HuH-7.5 (cell line): ENCODE measurements around the gene FOXO3.

Experiments
- DNase-seq: peaks from one replicate; pipeline ENCODE4 v3.0.0; 2011; ENCODE audit warnings: low spot score

FOXO3 gene

DNA sequence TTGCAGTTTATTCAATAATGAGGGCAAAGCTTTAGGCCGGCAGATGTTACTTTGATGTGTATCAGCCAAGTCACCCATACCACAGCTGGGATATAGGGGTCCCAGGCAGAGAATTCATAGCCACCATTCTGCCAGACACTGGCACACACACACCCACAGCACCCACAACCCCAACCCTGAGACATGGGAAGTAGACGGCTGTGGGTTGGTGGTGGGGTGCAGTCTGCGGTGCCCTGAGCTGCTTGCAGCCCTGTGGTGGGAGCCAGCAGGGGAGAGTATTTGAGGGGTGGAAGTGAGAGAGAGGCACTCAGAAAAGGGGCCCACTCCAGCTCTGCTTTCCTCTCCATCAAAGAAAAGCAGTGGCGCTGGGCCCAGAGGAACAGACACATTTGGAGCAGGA is 125.3 kb downstream of the FOXO3 start:
- DNase-seq = no peak

DNA sequence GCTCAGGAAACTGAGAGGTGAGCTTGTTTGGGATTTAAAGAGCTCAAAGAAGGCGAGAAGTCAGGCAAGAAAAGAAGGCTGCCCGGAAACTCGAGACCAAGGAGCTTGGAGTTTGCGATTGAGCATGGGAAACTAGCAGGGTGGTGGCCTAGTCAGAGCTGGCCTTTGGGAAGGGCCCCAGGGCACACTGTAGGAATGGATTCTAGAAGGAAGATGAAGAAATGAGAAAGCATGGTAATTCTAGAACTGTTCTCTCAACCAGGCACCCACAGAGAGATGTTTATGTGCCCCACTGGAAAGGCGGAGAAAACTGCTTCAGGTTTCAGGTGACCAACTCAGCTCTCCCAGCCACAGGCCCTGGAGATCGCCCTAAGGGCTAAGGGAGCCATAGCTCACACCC is 126.2 kb downstream of the FOXO3 start:
- no peak for DNase-seq

DNA sequence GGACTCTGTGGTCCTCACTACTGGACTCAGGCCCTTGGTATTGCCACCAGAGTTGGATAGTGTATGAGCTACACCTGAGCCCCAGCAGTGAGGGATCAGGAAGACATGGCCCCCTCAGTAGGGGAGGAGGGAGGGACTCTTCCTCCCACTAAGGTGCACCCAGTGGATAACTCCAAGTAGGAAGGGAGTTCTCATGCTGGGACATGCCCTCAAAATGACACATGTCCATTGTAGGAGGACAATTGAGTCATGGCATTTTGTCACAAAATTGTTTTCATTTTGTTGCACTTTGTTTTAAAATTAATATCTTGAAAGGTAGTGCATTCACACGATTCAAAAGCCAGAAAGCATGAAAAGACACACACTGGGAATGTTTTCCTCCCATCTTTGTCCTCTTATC is 127.2 kb downstream of the FOXO3 start:
- no peak for DNase-seq

DNA sequence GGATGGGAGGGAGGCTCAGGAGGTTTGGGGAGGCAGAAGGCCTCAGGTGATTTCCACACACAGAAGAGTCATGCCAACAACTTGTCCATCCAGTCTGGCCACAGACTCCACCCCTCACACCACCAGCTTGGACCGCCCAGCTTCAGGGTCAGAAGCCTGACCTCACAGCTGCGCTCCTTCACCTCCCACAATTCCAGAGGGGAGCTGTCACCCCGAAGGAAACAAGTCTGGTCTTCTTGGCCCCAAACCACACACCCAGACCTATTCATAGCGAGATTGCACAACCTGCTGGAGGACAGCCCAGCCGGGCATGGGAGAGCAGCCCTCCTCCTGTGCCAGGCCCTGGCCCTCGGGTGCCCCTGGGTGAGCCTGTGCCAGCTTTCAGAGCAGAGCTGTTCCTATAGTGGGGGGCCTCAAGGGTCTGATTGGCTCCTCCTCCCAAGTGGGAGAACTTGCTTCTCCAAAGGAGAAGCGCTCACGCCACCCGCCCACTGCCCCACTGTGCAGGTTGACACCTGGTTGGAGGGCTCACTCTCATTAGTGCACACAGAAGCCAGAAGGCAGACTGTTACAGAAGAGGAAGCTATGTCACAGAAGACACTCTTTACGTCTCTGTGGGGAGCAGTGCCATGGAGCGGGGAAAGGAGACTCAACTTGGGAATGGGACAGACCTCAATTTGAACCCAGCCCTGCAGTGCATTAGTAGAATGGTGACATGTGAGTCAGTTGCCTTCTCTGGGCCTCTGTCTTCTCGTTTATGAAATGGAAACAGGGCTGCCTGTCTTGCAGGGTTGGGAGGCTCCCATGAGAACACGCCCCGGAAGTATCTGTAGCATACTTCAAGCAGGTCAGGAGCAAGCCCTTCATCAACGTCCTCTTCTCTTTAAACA is 128.8 kb downstream of the FOXO3 start:
- no peak for DNase-seq

DNA sequence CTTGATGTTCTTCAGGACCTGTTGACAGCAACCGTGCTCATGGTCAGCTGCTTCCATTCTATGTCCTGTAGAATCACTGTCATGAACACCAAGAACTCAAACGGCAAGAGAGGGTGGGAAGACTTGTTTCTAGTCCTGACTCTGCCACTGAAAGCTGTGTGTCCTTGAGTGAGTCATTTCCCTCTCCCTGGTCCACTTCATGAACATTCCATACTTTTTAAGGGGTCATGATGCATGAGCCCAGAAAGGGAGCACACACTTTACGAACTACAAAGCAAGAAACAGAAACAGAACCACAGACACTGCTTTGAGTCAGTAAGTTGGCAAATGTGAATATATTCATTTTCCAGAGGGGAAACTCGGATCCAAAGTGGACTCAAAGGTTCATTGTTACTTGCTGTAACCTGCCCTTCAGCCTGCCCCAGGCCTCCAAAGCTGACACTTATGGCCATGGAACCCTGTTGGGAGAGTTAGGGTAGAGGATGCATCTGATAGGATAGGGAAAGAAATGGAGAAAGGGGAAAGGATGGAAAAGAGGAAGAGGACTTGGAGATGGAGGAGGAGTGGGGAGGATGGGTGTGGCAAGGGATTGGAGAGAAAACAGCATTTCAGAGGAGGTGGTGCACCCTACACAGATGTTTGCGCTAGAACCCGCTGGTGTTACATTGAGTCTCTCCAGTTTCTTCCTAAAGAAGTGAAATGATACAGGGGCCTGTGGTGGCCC is 129.8 kb downstream of the FOXO3 start:
- DNase-seq = no peak

DNA sequence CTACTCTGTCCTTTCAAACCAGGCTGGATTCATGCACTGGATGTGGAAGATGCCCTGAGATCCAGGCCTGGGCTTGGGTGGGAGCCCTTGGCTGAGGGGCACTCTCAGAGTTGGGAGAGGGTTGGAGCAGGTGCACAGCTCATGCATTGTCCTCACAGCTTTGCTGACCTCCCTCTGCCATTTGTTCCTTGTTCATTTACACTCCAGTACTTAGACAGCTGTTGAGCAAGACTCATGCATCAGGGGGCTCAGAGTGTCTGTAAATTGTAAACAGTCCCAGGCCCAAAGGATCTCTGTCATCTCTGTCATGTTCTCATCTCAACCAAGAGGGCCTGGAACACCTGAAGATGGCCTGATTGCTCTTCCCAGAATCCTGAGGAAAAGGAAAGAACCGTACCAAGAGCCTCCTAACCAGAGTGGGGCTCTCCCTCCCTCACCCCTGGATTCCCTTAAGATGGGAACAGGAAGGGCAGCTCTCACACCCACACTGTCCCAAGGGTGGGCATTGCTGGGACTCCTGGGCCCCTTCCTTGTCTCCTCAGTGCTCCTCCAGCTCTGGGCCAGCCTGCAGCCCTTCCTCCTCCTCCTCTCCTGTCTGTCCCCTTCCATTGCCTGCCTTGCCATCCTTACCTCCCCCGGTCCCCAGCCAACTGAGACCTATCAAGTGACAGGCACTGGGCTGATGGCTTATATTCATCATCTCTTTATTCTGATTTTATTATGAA is 132.9 kb downstream of the FOXO3 start:
- no peak for DNase-seq

DNA sequence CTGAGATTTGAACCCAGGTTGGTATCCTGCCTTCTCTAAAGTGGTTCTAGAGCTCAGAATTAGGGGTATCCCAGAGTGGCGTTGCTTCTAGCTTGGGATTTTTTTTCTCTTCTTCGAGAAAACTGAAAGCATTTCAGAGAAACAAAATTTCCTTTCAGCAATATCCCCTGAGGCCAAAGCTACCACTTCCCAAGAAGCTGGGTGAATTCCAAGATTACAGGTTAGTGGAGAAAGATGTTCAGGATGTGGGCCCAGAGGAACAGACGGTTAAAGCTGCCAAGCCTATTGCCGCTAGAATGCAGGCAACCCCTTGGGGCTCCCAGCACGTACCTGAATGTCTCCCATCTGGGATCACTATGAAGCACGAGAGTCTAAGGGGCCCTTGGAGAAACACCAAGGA is 134.1 kb downstream of the FOXO3 start:
- DNase-seq = no peak

DNA sequence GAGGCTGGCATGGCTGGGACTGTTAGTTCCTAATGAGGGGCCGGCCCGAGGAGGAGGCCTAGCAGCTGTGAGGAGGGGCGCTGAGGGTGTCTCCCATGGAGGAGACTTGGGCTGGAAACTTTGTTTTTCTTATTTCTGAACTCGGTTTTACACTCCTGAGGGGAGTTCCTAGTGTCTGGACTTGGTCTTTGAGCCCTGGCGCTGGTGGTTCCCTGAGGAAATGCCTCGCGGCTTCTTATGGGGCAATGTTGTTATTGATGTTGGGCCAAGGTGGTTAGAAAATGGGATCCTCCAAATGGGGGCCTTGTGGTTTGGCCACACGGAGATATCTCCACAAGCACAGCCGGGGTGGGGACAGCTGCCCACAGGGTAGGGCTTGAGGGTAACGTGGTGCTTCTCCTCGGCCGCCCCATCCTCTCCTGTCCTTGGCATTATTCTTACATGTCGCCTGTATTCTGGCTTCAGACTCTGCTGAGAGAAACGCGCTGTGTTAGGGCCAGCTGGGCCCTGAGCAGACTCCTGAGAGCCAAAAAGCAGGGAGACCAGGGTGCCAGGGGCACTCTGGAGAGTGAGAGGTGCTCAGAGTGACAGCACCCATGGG is 136.9 kb downstream of the FOXO3 start:
- DNase-seq = no peak

DNA sequence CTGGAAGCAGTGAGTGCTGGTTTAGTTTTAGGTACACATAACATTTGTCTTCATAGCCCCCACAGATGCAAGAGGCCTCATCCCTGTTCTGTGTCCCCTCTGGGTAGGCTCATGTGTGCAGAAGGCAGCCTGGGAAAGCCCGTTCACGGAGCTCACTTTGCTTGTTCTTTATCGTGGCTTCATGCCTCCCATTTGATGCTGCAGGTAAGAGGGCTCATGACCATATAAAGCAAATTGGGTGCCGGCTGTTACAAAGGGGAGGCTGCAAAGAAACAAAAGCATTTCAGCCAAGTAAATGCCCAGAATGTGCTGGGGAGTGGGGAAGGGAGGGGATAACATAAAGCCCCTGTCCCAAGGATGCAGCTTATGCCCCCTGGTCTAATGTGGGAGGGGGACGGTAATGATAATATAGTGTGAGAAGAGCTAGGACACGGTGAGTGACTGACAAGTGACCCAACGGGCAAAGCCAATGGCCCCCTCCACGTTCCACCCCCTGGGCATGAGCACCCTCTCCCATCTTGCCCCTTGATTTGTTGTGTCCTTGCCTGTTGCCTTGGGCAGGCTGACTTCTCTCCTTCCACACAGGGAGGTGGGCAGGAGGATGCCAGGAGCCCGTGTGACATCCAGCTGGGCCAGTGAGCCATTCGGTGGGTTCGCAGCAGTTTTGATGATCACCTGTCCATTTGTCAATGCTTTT is 138.0 kb downstream of the FOXO3 start:
- DNase-seq = no peak

DNA sequence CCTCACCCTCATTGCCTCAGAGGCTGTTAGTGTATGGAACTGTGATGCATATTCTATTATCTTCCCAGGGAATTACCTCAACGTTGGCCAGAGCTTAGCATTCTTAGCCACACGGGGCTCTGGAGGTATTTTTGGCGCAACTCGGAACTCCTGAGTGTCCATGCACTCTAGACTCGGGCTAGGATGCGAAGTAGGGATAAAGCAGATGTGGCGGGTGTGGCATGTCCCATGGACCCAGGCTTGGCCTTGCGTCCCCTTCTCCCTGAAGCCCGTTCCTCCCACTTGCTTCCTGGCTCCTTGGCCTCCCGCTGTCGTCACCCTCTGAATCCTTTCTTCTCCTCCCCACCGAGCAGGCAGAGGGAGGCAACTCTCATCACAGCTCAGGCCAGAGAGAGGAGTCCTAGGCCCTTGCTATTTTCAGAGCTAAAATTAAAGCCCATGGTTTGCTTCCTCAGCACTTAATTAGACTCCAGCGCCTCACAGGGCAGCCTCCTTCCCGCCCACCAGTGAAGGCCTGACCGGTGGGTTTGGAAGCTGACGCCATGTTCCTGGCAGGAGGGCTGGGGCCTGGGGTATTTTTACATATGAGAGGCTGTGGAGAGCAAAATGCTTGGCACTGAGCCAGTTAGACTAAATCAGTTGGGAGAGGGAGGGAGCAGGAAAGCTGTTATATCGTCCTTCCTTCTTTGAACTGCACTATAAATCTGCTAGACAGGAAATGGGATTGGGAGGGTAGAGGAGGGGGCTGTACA is 138.7 kb downstream of the FOXO3 start:
- no peak for DNase-seq

DNA sequence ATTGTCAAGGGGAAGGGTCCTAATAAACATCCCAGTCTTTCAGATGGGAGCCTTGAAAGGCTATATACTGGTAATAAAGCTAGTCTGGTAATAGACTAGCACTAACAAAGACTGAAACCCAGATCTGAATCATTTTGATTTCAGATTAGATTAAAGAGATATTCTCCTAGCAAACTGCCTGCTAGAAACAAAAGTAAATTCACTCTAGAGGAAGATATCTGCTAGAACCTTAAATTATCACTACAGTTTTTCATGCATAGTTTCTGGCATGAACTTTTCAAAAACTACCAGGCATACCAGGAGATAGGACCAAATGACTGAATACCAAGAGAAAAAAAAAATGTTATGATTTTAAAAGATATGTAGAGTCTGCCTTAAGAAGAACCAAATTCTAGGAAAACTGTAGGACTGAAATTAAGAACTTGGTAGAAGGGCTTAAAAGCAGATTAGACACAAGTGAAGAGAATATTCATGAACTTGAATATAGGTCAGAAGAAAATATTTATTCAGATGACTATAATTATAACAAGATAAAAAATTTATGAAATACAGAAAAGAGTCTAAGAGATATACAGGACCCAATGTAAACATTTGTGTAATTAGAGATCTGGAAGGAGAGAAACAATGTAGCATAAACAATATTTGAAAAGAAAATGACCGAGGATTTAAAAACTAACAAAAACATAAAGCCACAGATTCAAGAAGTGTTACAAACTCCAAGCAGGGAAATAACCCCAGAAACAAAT is 141.6 kb downstream of the FOXO3 start:
- no peak for DNase-seq

DNA sequence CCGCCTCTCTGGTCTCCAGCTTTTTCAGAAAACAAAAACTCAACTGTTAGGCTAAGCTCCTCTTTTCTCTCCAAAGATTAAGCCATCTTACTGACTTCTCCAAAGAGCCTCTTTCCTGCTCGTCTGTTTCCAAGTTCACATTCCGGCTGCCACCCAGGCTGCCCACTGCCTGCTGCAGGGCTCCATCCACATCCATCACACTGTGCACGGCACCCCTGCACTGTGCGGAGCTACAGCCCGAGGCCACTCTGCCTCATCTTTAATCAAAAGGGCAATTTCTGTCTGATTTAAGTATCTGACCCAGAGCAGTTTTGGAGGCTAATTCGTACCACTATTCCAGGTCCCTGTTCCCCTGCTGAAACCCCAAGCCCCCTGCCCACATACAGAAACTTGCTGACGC is 145.9 kb downstream of the FOXO3 start:
- DNase-seq = no peak

DNA sequence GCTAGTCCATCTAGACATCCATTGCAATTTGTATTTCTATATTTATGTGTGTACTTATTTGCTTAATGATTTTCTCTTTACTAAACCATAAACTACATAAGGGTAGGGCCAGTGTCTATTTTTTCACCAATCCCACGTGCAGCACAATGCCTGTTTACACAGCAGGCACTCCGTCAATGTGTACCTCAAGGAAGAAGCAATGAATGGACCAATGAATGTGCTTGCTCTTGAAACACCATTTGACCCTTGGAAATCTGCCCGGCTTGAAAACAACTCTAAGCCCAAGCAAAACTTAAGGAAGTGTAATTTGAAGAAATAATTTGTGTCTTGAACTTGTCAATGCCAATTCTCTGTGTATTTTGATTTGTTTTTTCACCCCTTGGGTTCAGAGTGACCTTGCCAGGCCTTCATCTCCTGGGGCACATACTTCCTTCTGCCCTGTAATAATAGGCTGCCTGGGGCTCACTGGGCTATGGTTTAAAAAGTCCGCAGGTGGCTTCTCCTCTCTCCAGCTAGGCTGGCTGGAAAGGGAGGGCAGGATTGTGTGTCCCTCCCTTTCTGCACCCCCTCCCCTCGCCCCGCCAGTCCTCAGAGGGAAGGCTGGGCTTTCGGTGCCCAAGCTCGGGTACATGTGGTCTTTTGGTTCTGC is 146.7 kb downstream of the FOXO3 start:
- no peak for DNase-seq

DNA sequence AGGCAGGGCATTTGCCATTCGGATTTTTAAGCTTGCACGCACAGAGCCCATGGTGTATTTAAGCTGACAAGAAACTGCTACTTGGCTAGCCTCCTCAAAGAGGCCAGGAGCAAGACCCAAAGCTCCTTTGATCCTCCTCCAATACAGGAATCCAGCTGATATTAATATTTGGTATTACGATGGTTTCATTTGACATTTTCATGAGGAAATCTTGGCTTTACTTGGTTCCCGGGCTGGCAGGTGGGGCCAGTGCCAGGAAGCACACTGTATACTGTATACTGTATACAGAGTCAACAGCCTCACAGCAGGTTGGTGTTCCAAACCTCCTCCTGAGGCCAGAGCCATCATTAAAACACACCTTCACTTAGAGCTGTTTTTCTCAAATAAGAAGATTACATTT is 149.3 kb downstream of the FOXO3 start:
- DNase-seq = no peak

DNA sequence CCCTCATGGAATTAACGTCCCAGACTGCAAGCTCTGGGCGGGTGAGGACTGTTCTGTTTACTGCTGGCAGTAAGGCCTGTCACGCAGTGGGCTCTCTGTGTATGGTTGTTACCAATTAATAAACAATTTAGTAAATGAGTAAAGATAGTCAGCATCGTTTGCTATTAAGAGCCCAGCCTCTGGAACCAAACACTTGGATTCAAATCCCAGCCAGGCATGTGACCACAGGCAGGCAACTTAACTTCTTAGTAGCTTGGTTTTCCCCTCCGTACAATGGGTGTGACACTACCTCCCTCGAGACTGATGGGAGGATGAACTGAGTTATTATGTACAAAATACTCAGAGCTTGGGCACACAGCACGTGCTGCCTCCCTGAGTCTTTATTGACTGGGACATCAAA is 149.8 kb downstream of the FOXO3 start:
- DNase-seq = no peak

DNA sequence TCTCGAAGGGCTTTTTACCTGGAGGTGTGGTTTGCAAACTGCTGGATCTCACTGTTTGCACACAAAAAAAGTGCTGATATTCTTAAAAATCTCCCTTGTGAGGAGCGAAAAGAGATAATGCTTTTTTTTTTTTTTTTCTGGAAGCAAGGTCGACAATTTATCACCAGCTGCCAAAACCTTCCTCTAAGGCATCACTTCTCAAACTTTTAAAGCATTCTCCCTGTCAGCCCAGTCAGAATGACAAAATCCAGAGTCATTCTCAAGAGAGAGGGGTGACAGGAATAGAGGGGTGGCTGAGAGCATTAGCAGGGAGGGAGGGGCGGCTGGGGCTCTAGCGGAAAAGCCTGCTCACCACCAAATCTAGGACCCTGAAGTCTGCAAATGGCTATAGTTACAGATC is 150.4 kb downstream of the FOXO3 start:
- DNase-seq = no peak

DNA sequence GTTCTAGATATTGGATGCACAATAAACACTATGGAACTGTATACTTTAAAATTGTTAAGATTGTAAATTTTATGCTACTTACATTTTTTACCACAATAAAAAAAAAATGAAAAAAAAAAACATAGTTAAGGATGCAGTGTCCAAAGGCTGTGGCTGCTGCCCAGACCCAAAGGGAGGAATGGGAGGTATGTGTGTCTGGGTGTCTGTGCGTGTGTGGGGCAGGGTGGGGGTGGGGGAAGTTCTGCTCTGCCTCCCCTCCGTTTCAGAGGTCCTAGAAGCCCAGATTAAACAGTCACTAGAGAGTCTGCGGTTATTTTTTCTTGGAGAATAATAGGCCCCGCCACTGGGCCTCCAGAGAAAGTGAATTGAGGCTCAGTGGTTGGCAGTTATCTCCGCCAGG is 151.1 kb downstream of the FOXO3 start:
- DNase-seq = no peak

DNA sequence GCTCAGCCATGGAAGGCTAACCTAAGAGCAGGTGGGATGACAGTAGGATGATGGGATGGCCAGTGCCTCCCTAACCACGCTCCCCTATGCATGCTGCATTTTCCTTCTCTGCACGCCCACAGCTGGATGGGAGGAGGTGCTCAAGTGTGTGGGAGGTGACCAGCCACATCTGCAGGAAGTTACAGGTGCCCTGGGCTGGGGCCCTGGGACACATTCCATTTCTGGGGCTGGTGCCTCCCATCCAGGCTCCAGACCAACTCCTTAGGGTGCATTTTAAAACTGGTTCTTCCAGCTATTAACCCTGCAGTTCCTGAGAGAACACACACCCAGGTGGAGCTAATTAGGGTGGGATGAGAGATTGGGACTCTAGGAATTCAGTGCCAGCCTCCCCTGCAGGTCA is 152.2 kb downstream of the FOXO3 start:
- no peak for DNase-seq

DNA sequence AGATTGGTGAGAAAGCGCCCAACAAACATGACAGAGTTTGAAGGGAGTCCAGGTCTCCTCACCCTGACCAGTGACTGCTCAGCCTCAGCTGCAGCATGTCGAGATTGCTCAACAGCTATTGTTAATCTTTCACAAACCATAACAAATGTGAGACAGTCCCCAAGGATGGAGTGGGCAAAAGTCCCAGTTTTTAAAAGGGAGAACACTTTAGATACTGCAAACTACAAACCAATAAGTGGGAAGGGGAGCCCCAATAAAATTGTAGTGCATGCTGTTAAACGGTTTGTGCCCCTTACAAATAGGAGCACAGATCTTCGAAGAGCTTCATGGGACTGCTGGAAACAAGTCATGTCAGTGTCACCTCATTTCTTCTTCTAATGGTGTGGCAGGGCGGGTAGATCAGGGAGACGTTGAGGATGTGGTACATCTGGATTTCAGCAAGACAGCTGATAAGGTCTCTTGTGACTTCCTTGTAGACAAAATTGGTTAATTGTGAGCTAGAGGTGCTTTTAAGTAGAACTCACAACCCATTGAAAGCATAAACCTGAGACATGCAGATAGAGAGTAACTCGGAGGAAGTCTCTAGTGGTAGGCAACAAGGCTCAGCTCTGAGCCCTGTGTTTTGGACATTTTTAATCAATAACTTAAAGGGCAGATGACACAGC is 153.5 kb downstream of the FOXO3 start:
- no peak for DNase-seq
